Neural crest cell (in vitro differentiated cells): Measurements from ENCODE around the gene PRRX1. TPM values are rescaled to one million over a fixed set of nuclear protein-coding genes. Genes with fewer than 3 reads are reported as not detected.

Experiments used
- DNase-seq: peaks from one replicate; pipeline ENCODE4 v3.0.0; 2021; ENCODE audit warnings: low read depth, mixed read lengths, low spot score
- H3K27ac Mint-ChIP-seq: one replicate; pipeline ENCODE4 v1.8.0; 2021; ENCODE audit warnings: mild to moderate bottlenecking, mixed read lengths; ENCODE audit not compliant: unreplicated experiment
- H3K27me3 Mint-ChIP-seq: 2 replicates; pipeline ENCODE4 v1.8.0; 2021; ENCODE audit warnings: low read depth, mild to moderate bottlenecking, mixed read lengths
- H3K36me3 Mint-ChIP-seq: 2 replicates; pipeline ENCODE4 v1.8.0; 2021; ENCODE audit warnings: low read depth, mild to moderate bottlenecking, mixed read lengths
- H3K4me1 Mint-ChIP-seq: 2 replicates; pipeline ENCODE4 v1.8.0; 2021; ENCODE audit warnings: mixed read lengths
- H3K4me3 Mint-ChIP-seq: one replicate; pipeline ENCODE4 v1.8.0; 2021; ENCODE audit warnings: mild to moderate bottlenecking, mixed read lengths
- H3K9me3 Mint-ChIP-seq: 2 replicates; pipeline ENCODE4 v1.8.0; 2021; ENCODE audit warnings: mixed read lengths
- total RNA-seq: library from RNA; stranded (reverse); gene quantifications from 2 replicates; pipeline ENCODE4 v1.2.1, GENCODE V29; 2021
- TF ChIP-seq, protein P1 (sequence below): fragments of 200-600 bp; sonication (generic); conservative IDR thresholded peaks from 2 replicates; pipeline ENCODE4 v1.5.0; 2021; ENCODE audit warnings: antibody characterized with exemption, mild to moderate bottlenecking

Gene PRRX1
- total RNA-seq, 1 donor from 2014 or later = 4.1 TPM

DNA sequence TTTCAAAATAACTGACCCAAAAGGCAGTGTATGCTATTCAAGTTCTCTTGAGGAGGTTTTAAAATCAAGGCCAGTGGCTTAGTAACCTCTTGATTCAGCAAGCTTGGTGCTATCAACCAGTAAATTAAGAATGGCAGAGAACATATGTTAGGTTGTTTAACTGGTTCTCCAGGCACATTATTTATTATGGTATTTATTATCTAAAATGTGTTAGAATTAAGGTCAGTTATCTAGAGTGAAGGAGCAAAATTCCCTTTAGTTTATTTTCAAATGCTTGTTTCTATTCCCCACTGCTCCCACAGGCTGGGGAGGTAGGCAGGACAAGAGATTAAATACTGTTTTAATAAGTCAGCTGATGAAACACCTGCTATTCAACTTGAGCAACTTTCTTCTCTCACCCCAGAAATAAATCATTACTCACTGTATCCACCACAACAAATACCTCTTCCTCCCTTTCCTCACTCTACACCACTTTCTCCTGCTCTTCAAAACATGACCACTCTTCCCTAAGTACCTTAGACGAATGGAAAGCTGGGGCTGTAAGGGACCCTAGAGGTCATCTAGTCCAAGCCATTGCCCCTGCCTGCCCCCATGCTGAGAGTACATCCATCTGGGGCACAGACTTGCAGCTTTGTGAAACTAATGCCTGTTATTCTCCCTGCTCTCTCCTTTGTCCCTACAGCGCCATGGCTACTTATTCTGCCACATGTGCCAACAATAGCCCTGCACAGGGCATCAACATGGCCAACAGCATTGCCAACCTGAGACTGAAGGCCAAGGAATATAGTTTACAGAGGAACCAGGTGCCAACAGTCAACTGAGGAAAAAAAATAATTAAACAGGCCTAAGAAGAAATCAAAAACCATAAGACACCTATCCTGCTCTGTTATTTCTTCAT, 71.7 kb downstream of the PRRX1 start:
- H3K27ac Mint-ChIP-seq = no peak overlapping the region
- H3K4me1 Mint-ChIP-seq = no peaks in the 10 kb centered on the region
- peaks cover 22% of the 10 kb centered on the region for H3K27me3 Mint-ChIP-seq
- no peak for DNase-seq
- no peaks in the 10 kb centered on the region for H3K9me3 Mint-ChIP-seq
- no peak overlapping the region for H3K4me3 Mint-ChIP-seq
- H3K36me3 Mint-ChIP-seq = no peaks in the 10 kb centered on the region
- TF ChIP-seq, protein P1, sequence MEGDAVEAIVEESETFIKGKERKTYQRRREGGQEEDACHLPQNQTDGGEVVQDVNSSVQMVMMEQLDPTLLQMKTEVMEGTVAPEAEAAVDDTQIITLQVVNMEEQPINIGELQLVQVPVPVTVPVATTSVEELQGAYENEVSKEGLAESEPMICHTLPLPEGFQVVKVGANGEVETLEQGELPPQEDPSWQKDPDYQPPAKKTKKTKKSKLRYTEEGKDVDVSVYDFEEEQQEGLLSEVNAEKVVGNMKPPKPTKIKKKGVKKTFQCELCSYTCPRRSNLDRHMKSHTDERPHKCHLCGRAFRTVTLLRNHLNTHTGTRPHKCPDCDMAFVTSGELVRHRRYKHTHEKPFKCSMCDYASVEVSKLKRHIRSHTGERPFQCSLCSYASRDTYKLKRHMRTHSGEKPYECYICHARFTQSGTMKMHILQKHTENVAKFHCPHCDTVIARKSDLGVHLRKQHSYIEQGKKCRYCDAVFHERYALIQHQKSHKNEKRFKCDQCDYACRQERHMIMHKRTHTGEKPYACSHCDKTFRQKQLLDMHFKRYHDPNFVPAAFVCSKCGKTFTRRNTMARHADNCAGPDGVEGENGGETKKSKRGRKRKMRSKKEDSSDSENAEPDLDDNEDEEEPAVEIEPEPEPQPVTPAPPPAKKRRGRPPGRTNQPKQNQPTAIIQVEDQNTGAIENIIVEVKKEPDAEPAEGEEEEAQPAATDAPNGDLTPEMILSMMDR = no peak

DNA sequence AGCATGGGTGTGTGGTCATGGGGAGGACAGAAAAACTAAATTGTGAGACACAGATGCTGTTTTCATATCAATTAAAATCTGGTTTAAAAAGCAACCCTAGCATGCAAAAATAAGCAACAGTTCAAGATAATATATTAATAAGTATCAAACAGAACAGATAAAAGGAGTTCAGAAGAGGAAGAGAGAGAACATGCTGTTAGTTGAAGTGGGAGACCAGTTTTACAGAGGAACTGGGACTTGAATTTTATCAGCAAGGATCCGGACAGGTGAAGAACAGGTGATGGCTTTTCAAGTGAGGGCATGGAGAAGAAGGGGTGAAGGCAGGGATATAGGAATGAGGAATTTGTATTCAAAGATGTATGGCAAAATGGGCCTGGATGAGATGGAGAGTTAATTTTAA, 75.9 kb downstream of the PRRX1 start:
- peaks cover 11% of the 10 kb centered on the region for H3K36me3 Mint-ChIP-seq
- TF ChIP-seq, protein P1 = no peak
- no peak for DNase-seq
- no peak overlapping the region for H3K4me3 Mint-ChIP-seq
- H3K27me3 Mint-ChIP-seq = peaks cover 16% of the 10 kb centered on the region
- peaks cover 9% of the 10 kb centered on the region for H3K9me3 Mint-ChIP-seq
- H3K27ac Mint-ChIP-seq = no peak overlapping the region
- H3K4me1 Mint-ChIP-seq = no peaks in the 10 kb centered on the region

DNA sequence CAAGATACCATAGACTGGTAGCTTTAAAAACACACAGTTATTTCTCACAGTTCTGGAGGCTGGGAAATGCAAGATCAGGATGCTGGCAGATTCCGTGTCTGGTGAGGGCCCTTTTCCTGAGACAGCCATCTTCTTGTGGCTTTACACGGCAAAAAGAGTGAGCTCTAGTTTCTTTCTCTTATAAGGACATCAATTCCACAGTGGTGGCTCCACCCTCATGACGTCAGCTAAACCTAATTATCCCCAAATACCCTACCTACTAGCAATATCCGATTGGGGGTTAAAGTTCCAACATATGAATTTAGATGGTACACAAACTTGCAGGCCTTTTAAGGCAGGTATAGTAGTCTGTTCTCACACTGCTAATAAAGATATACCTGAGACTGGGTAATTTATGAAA, 77.7 kb downstream of the PRRX1 start:
- Mint-ChIP-seq H3K9me3 (peaks cover 9% of the 10 kb centered on the region), H3K27ac (no peak overlapping the region), H3K27me3 (peaks cover 8% of the 10 kb centered on the region), H3K36me3 (peaks cover 11% of the 10 kb centered on the region), H3K4me3 (no peak overlapping the region), H3K4me1 (no peaks in the 10 kb centered on the region)
- TF ChIP-seq, protein P1 = no peak
- no peak for DNase-seq

DNA sequence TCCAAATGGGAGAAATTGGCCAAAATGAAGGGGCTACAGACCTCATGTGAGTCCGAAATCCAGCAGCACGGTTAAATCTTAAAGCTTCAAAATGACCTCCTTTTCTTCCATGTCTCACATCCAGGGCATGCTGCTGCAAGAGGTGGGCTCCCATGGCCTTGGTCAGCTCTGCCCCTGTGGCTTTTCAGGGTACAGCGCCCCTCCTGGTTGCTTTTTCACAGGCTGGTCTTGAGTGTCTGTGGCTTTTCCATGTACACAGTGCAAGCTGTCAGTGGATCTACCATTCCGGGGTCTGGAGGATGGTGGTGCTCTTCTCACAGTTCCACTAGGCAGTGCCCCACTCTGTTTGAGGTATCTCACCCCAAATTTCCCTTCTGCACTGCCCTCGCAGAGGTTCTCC, 78.7 kb downstream of the PRRX1 start:
- Mint-ChIP-seq H3K27ac (no peak overlapping the region), H3K4me1 (no peaks in the 10 kb centered on the region), H3K36me3 (peaks cover 11% of the 10 kb centered on the region), H3K4me3 (no peak overlapping the region), H3K27me3 (peaks cover 12% of the 10 kb centered on the region), H3K9me3 (peaks cover 9% of the 10 kb centered on the region)
- no peak for DNase-seq
- TF ChIP-seq, protein P1 = no peak

DNA sequence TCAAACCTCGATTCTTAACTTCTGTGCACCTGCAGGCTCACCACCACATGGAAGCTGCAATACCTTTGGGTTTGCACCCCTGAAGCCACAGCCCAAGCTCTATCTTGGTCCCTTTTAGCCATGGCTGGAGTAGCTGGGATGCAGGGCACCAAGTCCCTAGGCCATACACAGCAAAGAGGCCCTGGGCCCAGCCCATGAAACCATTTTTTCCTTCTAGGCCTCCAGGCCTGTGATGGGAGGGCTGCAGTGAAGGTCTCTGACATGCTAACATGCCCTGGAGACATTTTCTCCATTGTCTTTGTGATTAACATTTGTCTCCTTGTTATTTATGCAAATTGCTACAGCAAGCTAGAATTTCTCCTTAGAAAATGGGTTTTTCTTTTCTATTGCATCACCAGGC, 79.2 kb downstream of the PRRX1 start:
- H3K4me1 Mint-ChIP-seq = no peaks in the 10 kb centered on the region
- TF ChIP-seq, protein P1 = no peak
- DNase-seq = no peak
- no peak overlapping the region for H3K4me3 Mint-ChIP-seq
- no peak overlapping the region for H3K27ac Mint-ChIP-seq
- H3K9me3 Mint-ChIP-seq = peaks cover 9% of the 10 kb centered on the region
- H3K36me3 Mint-ChIP-seq = peaks cover 11% of the 10 kb centered on the region
- H3K27me3 Mint-ChIP-seq = peaks cover 15% of the 10 kb centered on the region
